ENCODE results near the gene TC2N. TPM values are rescaled to one million over a fixed set of nuclear protein-coding genes. Genes with fewer than 3 reads are reported as not detected.

Gene TC2N
- total and polyA plus RNA-seq, 2 donors (not counting 3 experiments of a cell fraction or from before 2014, with no cell fraction given), result 0.40 TPM; not detected in 1

GRCh38 chr14:91862417-91862816 is 4.9 kb downstream of the TC2N start:
- Histone ChIP-seq H3K9me1 (replicated peaks; ENCODE audit: control insufficient read depth, extremely low read depth, insufficient read depth, low read length) (no peaks in the 10 kb centered on the region), H3K79me2 (ENCODE audit: control insufficient read depth, insufficient read depth, low read length) (no peaks in the 10 kb centered on the region), H3K4me3 (replicated peaks in 1 of 3; ENCODE audit: insufficient read depth in 1 of 3, low read depth in 1 of 3, low read length in 3 of 3) (no peak overlapping the region), H3K27ac (ENCODE audit: insufficient read depth, low read depth, low read length) (no peak overlapping the region), H3K9ac (replicated peaks; ENCODE audit: extremely low read depth, insufficient read depth, low read length) (no peak overlapping the region), H3K4me2 (ENCODE audit: insufficient read depth, low read length) (no peak overlapping the region), H3K9me3 (replicated peaks; ENCODE audit: control insufficient read depth, insufficient read depth, low read length) (no peaks in the 10 kb centered on the region), H2AFZ (ENCODE audit: low read depth, low read length) (no peak overlapping the region), H3K36me3 (ENCODE audit: control insufficient read depth in 2 of 2, extremely low read depth in 1 of 2, insufficient read depth in 2 of 2, low read length in 2 of 2) (no peaks in the 10 kb centered on the region), H4K20me1 (replicated peaks; ENCODE audit: control insufficient read depth, extremely low read depth, insufficient read depth, low read length) (no peaks in the 10 kb centered on the region), H3K27me3 (ENCODE audit: control insufficient read depth in 2 of 2, insufficient read depth in 2 of 2, low read length in 2 of 2) (no peaks in the 10 kb centered on the region), H3K4me1 (ENCODE audit: control insufficient read depth, extremely low read depth, insufficient read depth, low read length) (no peaks in the 10 kb centered on the region)
- no TSS peak for BruUV-seq (replicated peaks)
- CTCF ChIA-PET, result interaction anchor here (1.2 to 1.3 kb wide), 2 partner anchors 8 to 9 kb away, joined by 4 read pairs; no protein-coding TSS in a partner anchor
- POLR2A ChIA-PET, result no interaction called here
- intact Hi-C loops (cut with micrococcal nuclease) (no loop called here), dilution Hi-C loops (cut with MboI; ENCODE audit: extremely low pct_ligation_motif_present, low sequenced_read_pairs) (no loop called here)
- DNase-seq (ENCODE audit: low read depth, low spot score) (no peak), FAIRE-seq (no peak)
- no peak for TF ChIP-seq POLR2A (IDR thresholded peaks at IDR 0.05; ENCODE audit: low read depth, low read length)
- no peak for TF ChIP-seq JUN (IDR thresholded peaks at IDR 0.05; ENCODE audit: borderline replicate concordance, insufficient read depth, insufficient read length, low read depth)
- TF ChIP-seq, protein P1, sequence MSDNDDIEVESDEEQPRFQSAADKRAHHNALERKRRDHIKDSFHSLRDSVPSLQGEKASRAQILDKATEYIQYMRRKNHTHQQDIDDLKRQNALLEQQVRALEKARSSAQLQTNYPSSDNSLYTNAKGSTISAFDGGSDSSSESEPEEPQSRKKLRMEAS (IDR thresholded peaks at IDR 0.05; ENCODE audit: insufficient read depth, insufficient read length), result no peak
- TF ChIP-seq GATA2 (IDR thresholded peaks at IDR 0.05; ENCODE audit: insufficient read depth, insufficient read length, low read depth, low read length), result no peak
- no peak for TF ChIP-seq EZH2 (IDR thresholded peaks at IDR 0.05; ENCODE audit: borderline replicate concordance, low read depth, low read length, severe bottlenecking)
- TF ChIP-seq, protein P2, sequence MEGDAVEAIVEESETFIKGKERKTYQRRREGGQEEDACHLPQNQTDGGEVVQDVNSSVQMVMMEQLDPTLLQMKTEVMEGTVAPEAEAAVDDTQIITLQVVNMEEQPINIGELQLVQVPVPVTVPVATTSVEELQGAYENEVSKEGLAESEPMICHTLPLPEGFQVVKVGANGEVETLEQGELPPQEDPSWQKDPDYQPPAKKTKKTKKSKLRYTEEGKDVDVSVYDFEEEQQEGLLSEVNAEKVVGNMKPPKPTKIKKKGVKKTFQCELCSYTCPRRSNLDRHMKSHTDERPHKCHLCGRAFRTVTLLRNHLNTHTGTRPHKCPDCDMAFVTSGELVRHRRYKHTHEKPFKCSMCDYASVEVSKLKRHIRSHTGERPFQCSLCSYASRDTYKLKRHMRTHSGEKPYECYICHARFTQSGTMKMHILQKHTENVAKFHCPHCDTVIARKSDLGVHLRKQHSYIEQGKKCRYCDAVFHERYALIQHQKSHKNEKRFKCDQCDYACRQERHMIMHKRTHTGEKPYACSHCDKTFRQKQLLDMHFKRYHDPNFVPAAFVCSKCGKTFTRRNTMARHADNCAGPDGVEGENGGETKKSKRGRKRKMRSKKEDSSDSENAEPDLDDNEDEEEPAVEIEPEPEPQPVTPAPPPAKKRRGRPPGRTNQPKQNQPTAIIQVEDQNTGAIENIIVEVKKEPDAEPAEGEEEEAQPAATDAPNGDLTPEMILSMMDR (IDR thresholded peaks at IDR 0.05; ENCODE audit: extremely low read depth in 1 of 2, insufficient read depth in 1 of 2, low read depth in 1 of 2, low read length in 2 of 2), result no peak
- TF ChIP-seq FOS (IDR thresholded peaks at IDR 0.05; ENCODE audit: borderline replicate concordance, insufficient read depth, low read length), result no peak
- no peak for TF ChIP-seq POLR2AphosphoS5 (IDR thresholded peaks at IDR 0.05; ENCODE audit: insufficient read depth, low read depth, low read length)
- TF ChIP-seq MYC (IDR thresholded peaks at IDR 0.05; ENCODE audit: low read depth, low read length), result no peak

Data from endothelial cell of umbilical vein (primary cell).